GM18519 (cell line): ENCODE measurements around the gene CEACAM16.
A peak's percentile ranks its signal among the peaks of the same experiment; 100 is the strongest.

ENCODE experiments used
- ATAC-seq: cut with Tn5 transposase; IDR thresholded peaks from one replicate; pipeline ENCODE4 v1.9.1; 2021; ENCODE audit warnings: mild to moderate bottlenecking, moderate library complexity; ENCODE audit not compliant: unreplicated experiment, low FRiP score

CEACAM16 gene

GRCh38 chr19:44741841-44742329, 42.9 kb downstream of the CEACAM16 start:
- no peak for ATAC-seq

GRCh38 chr19:44742330-44743061, 43.5 kb downstream of the CEACAM16 start:
- no peak for ATAC-seq

GRCh38 chr19:44744871-44745332, 46.0 kb downstream of the CEACAM16 start:
- ATAC-seq = no peak

- no peak for ATAC-seq
Measured at GRCh38 chr19:44745341-44745831, 46.4 kb downstream of the CEACAM16 start.

- no peak for ATAC-seq
Measured at GRCh38 chr19:44745887-44746600, 47.1 kb downstream of the CEACAM16 start.

- ATAC-seq = no peak
Measured at GRCh38 chr19:44746616-44746945, 47.6 kb downstream of the CEACAM16 start.

GRCh38 chr19:44746946-44747738, 48.2 kb downstream of the CEACAM16 start:
- ATAC-seq = no peak

- no peak for ATAC-seq
Measured at GRCh38 chr19:44747739-44748425, 48.9 kb downstream of the CEACAM16 start.

GRCh38 chr19:44748426-44749254, 49.7 kb downstream of the CEACAM16 start, which contains the start of gene BCL3:
TSS of gene BCL3 (plus strand) at chr19:44748708. CDS start at chr19:44748791, 83 bp downstream.
- peak; percentile 28 for ATAC-seq

GRCh38 chr19:44749292-44749691, 50.3 kb downstream of the CEACAM16 start:
- no peak for ATAC-seq

- no peak for ATAC-seq
Measured at GRCh38 chr19:44749994-44750393, 51.0 kb downstream of the CEACAM16 start.

GRCh38 chr19:44752123-44752815, 53.3 kb downstream of the CEACAM16 start:
- ATAC-seq = no peak

GRCh38 chr19:44752816-44753625, 54.1 kb downstream of the CEACAM16 start:
- ATAC-seq = peak; percentile 61

GRCh38 chr19:44753626-44753931, 54.6 kb downstream of the CEACAM16 start:
- ATAC-seq = no peak

GRCh38 chr19:44753932-44754749, 55.2 kb downstream of the CEACAM16 start:
- no peak for ATAC-seq

GRCh38 chr19:44754750-44755080, 55.8 kb downstream of the CEACAM16 start:
- no peak for ATAC-seq

- no peak for ATAC-seq
Measured at GRCh38 chr19:44755219-44755618, 56.3 kb downstream of the CEACAM16 start.
